WERI-Rb-1 (cell line): Measurements from ENCODE around the gene P2RY1.

Source experiments
- DNase-seq: peaks from one replicate; pipeline ENCODE4 v3.0.0-alpha.2; 2020
- H3K27ac ChIP-seq: fragments of 250-450 bp; sonication (Bioruptor Pico); 2 replicates; pipeline ENCODE4 v1.5.1; 2020; ENCODE audit warnings: mild to moderate bottlenecking, moderate library complexity
- H3K27me3 ChIP-seq: fragments of 250-450 bp; sonication (Bioruptor Pico); 2 replicates; pipeline ENCODE4 v1.5.1; 2021; ENCODE audit warnings: mild to moderate bottlenecking, low read depth, moderate library complexity; ENCODE audit not compliant: insufficient read depth, severe bottlenecking
- H3K36me3 ChIP-seq: fragments of 250-450 bp; sonication (Bioruptor Pico); 2 replicates; pipeline ENCODE4 v1.5.1; 2020; ENCODE audit warnings: mild to moderate bottlenecking, moderate library complexity
- H3K4me3 ChIP-seq: 2 replicates; pipeline ENCODE4 v1.5.1; 2011; ENCODE audit warnings: low read depth, mild to moderate bottlenecking, control low read depth, low read length
- H3K9me3 ChIP-seq: fragments of 250-450 bp; sonication (Bioruptor Pico); 2 replicates; pipeline ENCODE4 v1.5.1; 2021; ENCODE audit warnings: mild to moderate bottlenecking, moderate library complexity; ENCODE audit not compliant: severe bottlenecking
- CTCF ChIP-seq: IDR thresholded peaks from 2 replicates; pipeline ENCODE4 v1.5.1; 2011; ENCODE audit warnings: low read depth, mild to moderate bottlenecking, control low read depth, inconsistent platforms, low read length

Gene P2RY1

GRCh38 chr3:152797751-152798432 is 37.0 kb upstream of the P2RY1 start:
- TF ChIP-seq CTCF = no peak
- DNase-seq = no peak
- no peak overlapping the region for H3K4me3 ChIP-seq
- no peaks in the 10 kb centered on the region for H3K9me3 ChIP-seq
- H3K27ac ChIP-seq = no peak overlapping the region
- H3K27me3 ChIP-seq = no peaks in the 10 kb centered on the region
- no peaks in the 10 kb centered on the region for H3K36me3 ChIP-seq

GRCh38 chr3:152811974-152812760 is 22.8 kb upstream of the P2RY1 start:
- Histone ChIP-seq H3K9me3 (no peaks in the 10 kb centered on the region), H3K4me3 (no peak overlapping the region), H3K27ac (no peak overlapping the region), H3K27me3 (no peaks in the 10 kb centered on the region), H3K36me3 (no peaks in the 10 kb centered on the region)
- TF ChIP-seq CTCF = no peak
- no peak for DNase-seq

- no peaks in the 10 kb centered on the region for H3K36me3 ChIP-seq
- TF ChIP-seq CTCF = no peak
- H3K27ac ChIP-seq = no peak overlapping the region
- H3K9me3 ChIP-seq = no peaks in the 10 kb centered on the region
- DNase-seq = no peak
- no peaks in the 10 kb centered on the region for H3K27me3 ChIP-seq
- no peak overlapping the region for H3K4me3 ChIP-seq
Measured at GRCh38 chr3:152817400-152817799, 17.5 kb upstream of the P2RY1 start.

- no peaks in the 10 kb centered on the region for H3K27me3 ChIP-seq
- no peaks in the 10 kb centered on the region for H3K36me3 ChIP-seq
- TF ChIP-seq CTCF = no peak
- no peaks in the 10 kb centered on the region for H3K9me3 ChIP-seq
- no peak for DNase-seq
- H3K27ac ChIP-seq = no peak overlapping the region
- no peak overlapping the region for H3K4me3 ChIP-seq
Measured at GRCh38 chr3:152818027-152818426, 16.9 kb upstream of the P2RY1 start.

GRCh38 chr3:152823173-152823572 is 11.8 kb upstream of the P2RY1 start:
- H3K9me3 ChIP-seq = no peaks in the 10 kb centered on the region
- DNase-seq = no peak
- H3K4me3 ChIP-seq = no peak overlapping the region
- H3K36me3 ChIP-seq = no peaks in the 10 kb centered on the region
- TF ChIP-seq CTCF = no peak
- H3K27ac ChIP-seq = no peak overlapping the region
- no peaks in the 10 kb centered on the region for H3K27me3 ChIP-seq

- peak; percentile 39 for DNase-seq
- Histone ChIP-seq H3K9me3 (no peaks in the 10 kb centered on the region), H3K27ac (peak overlapping the region; percentile 21; the same call in 1 of the 2 replicates), H3K36me3 (no peaks in the 10 kb centered on the region), H3K27me3 (no peaks in the 10 kb centered on the region), H3K4me3 (no peak overlapping the region)
- no peak for TF ChIP-seq CTCF
Measured at GRCh38 chr3:152823781-152824180, 11.2 kb upstream of the P2RY1 start.
